CD4-positive, alpha-beta T cell treated with Interleukin-21 for 1 hour (primary cell): ENCODE results near the gene EPB41.
"Not testable (repeated sequence)": the region's sequence is repeated elsewhere in the genome, so short reads cannot be mapped to it uniquely, and the experiment has no call there.

Source experiments
- DNase-seq: peaks from one replicate; pipeline ENCODE4 v3.0.0-alpha.2; 2020

The EPB41 gene

GRCh38 chr1:28927648-28928313 is 13.4 kb downstream of the EPB41 start:
- DNase-seq = peak; percentile 23

DNA sequence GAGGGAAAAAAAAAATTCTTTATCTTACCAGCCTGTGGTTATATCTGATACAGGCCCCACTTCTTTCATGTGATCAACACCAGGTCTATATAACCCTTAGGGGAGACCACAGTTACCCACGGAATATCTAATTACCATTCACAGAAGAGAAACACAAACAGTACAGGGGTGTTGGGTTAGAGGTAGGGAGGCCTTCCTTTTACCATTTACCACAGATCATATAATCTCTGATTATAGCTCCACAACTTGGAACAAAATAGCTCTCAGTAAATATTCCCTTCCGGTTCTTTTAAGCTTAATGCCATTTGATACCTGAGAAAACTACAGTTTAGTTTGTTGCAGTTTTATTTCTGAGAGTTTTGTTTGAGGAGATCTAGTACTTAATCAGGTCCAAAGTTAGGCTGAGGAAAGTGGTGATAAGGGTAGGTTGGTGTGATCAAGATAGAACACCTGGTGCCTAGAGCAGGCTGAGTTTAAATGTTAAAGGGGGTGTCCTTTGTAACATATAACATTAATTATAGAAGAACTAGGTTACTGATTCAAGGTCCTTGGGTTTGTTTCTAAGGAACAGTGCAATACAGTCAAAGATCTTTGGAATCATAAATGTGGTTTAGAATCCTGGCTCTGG is 14.1 kb downstream of the EPB41 start:
- DNase-seq = peak; percentile 45

DNA sequence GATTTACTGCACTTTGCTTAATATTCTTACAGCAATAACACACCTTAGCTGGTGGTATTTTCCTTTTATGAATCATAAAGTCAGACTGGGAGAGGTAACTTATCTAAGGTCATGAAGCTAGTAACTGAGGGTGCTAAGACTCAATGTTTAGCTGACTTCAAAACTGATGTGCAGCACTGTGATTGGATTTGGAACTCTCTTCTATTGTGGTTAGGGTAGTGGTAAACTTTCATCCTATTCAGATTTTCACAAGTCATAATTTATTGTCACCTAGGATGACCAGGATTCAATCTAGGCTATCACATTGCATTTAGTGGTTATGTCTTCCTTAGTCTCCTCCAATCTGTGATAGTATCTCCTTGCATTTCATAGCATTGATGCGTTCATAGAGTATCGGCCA is 18.9 kb downstream of the EPB41 start:
- DNase-seq = peak; percentile 14

GRCh38 chr1:28933918-28934317 is 19.5 kb downstream of the EPB41 start:
- DNase-seq = no peak

- no peak for DNase-seq
Observed at GRCh38 chr1:28934676-28935075, 20.3 kb downstream of the EPB41 start.

GRCh38 chr1:28935293-28935692 is 20.9 kb downstream of the EPB41 start:
- no peak for DNase-seq

- no peak for DNase-seq
Observed at GRCh38 chr1:28936094-28936493, 21.7 kb downstream of the EPB41 start.

DNA sequence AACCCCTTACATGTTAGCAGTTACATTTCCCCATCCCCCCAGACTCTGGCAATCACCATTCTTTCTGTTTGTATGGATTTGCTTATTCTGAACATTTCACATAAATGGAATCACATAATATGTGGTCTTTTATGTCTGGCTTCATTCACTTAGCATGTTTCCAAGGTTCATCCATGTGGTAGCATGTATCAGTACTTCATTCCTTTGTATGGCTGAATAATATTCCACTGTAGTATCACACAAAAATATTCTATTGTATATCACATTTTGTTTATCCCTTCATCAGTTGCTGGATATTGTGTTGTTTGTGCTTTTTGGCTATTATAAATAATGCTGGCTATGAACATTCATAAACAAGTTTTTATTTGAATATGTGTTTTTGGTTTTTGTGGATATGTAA is 22.2 kb downstream of the EPB41 start:
- no peak for DNase-seq

GRCh38 chr1:28943581-28943980 is 29.2 kb downstream of the EPB41 start:
- not testable (repeated sequence) for DNase-seq

DNA sequence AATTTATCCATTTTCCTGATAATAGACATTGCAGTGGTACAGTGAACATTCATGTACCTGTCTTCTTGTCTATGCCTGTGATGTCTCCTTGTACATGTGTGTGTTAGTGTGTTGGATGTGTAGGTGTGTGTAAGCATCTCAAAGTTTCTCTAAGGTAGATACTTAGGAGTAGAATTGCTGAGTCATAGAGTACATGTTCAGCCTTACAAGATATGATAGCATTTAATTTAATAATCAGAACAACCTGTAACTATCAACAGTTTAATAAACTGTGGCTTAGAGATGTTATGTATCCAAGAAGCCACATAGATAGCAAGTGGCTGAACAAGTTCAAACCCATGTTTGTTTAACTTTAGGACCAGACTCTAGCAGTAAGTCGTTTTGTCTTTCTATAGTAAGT is 35.6 kb downstream of the EPB41 start:
- DNase-seq = no peak

DNA sequence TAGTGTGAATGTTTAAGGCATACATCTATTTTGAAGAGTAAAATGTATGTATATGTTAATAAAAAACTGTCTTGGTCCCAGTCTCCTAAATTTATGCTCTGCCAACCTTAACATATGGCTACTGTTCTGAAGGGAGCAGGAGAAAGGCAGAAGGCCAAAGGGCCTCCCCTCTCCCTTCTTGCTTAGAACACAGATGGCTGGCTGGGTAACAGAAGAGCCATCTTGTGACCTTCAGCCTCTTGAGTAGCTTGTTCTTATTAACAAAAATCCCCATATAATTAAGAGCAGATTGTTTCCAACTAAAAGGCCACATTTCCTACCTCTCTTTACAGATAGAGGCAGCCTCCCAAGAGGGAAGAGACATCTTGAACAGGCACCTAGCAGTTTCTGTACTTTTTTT is 36.1 kb downstream of the EPB41 start:
- DNase-seq = no peak

DNA sequence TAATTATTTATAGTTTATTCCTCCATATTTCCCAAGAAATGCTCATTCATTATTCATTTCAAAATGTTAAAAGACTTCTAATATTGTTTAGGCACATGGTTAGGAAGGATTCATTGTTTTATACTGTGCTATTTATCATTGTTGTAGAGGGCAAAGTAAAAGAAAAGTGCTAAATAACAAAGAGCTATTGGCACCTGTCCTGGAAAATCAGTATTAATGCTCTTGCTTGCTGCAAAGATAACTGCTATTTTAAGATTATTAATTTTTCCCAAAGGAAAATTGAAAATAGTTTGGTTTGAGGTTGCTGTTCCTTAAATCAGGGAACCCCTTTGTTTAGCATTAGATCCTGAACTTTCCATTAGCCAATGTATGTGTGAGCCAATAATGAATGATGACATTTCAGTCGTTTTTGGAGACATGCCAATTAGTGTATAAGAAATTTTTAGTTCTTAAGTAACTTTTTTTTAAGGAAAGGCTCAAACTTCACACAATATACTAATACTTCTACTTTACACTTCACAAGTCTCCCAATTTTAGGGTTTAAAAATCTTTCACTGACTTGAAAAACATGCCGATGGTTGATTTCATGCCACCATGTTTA is 39.9 kb downstream of the EPB41 start:
- no peak for DNase-seq

DNA sequence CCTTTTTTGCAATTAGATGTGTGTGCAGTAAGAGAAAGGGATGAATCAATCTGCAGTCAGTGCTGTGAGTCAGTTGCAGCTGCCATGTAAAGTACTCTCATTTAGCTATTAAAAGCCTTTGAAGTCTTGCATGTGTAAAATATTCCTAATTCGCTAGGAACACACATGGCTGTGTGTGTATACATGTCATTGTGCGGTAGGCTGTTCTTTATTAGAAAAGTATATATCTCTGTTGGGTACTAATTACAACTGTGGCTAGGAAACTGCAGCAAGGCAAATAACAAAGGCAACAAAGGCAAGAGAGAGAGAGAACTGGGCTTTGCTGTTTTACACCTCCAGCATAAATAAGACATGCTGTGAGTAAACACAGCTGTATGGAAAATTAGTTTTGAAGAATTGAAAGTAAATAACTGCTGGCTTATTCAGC is 41.7 kb downstream of the EPB41 start:
- no peak for DNase-seq

GRCh38 chr1:28962114-28962831 is 47.9 kb downstream of the EPB41 start:
- DNase-seq = not testable (repeated sequence)

DNA sequence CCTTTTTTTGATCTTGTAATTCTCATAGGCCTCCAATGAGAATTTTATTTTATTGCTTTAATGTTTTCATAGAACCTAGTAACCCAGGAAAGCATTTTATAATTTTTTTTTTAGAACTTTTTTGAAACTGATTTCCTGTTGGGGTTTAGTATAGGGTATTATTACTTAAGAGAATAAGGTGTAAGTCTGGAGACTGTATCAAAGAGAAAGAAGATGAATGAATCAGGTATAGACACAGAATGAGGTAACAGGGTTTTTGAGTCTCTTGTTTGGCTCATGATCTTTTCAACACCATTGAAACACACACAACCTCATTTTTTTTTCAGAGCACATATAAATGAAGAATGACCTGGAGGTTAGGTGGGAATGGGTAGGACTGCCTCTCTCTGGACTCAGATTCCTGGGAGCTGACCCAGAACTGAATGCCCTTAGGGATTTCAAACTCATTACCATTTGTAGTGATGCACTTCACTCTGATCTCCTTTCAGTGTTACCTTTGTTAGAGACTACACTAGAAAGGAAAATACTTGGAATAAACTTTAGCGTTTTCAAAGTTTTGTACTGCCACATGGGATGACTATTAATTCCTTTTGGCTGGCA is 51.0 kb downstream of the EPB41 start:
- no peak for DNase-seq

DNA sequence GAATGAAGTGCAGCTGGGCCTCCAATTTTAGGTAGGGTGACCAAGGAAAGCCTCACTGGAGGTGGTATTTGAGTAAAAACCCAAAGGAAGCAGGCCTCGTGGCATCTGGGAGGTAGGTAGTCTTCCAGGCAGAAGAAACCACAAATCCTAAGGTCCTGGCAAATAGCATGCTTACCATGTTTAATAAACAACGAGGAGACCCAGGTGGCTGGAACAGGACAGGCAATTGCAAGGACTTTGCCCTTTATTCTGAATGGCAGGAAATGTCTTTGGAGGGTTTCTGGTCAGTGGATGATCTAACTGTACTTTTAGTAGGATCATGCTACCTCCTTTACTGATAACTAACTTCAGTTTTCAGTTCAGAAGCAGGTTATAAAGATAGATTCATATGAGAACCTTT is 52.2 kb downstream of the EPB41 start:
- no peak for DNase-seq

GRCh38 chr1:28971980-28972771 is 57.8 kb downstream of the EPB41 start:
- no peak for DNase-seq

- DNase-seq = no peak
Observed at GRCh38 chr1:28973596-28974421, 59.4 kb downstream of the EPB41 start.

GRCh38 chr1:28974432-28974831 is 60.1 kb downstream of the EPB41 start:
- no peak for DNase-seq

GRCh38 chr1:28976248-28976647 is 61.9 kb downstream of the EPB41 start:
- DNase-seq = no peak

GRCh38 chr1:28981210-28981609 is 66.8 kb downstream of the EPB41 start:
- DNase-seq = no peak

- DNase-seq = no peak
Observed at GRCh38 chr1:28982198-28982597, 67.8 kb downstream of the EPB41 start.
